ENCODE data around the gene KAT6B. TPM values are rescaled to one million over a fixed set of nuclear protein-coding genes. Genes with fewer than 3 reads are reported as not detected.

KAT6B gene
- total and polyA plus RNA-seq, 2 experiments from 2014 or later = 7.7 to 12.4 TPM

DNA sequence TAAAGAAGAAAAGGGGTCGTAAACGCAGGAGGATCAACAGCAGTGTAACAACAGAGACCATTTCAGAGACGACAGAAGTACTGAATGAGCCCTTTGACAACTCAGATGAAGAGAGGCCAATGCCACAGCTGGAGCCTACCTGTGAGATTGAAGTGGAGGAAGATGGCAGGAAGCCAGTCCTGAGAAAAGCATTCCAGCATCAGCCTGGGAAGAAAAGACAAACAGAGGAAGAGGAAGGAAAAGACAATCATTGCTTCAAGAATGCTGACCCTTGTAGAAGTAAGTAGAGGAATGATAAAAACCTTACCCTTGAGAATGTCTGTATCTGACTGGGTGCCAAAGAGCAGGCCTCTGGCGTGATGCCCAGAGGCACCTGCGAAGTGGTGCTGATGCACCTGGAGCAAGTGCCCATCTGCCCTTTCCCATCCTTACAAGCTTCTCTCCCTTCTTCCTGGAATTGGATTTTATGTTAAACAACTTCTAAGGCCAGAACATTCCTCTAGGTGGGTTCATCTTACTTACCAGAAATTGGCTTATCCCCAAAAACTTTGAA, 198.6 kb downstream of the KAT6B start:
- in situ Hi-C loops (cut with MboI) = loop anchor here (10.0 kb wide), 1 partner anchor 760 kb away; no protein-coding TSS in a partner anchor
- H3K9ac ChIP-seq = no peak overlapping the region
- H3K79me2 ChIP-seq (ENCODE audit: insufficient read depth) = no peaks in the 10 kb centered on the region
- H4K20me1 ChIP-seq (ENCODE audit: insufficient read depth) = no peaks in the 10 kb centered on the region
- no peak overlapping the region for H3K27ac ChIP-seq
- H3K4me3 ChIP-seq = no peak overlapping the region
- no peaks in the 10 kb centered on the region; the same call in 1 of the 2 replicates for H3F3A ChIP-seq (ENCODE audit: insufficient read depth)
- TF ChIP-seq EZH2 (IDR thresholded peaks at IDR 0.05; ENCODE audit: insufficient read depth, poor library complexity, severe bottlenecking) (no peak), EZH2phosphoT487 (IDR thresholded peaks at IDR 0.05; ENCODE audit: insufficient read depth, low read depth) (no peak)
- H3K9me2 ChIP-seq (ENCODE audit: insufficient read depth) = no peaks in the 10 kb centered on the region
- H2AFZ ChIP-seq = no peak overlapping the region
- no peak overlapping the region for H3K4me2 ChIP-seq (ENCODE audit: unreplicated experiment)
- H3K27me3 ChIP-seq (replicated peaks; ENCODE audit: insufficient read depth) = no peaks in the 10 kb centered on the region
- no peaks in the 10 kb centered on the region for H3K4me1 ChIP-seq (ENCODE audit: insufficient read depth)
- no peaks in the 10 kb centered on the region for H3K9me3 ChIP-seq (ENCODE audit: low read depth)
- H3K36me3 ChIP-seq (ENCODE audit: low read depth) = peaks cover 18% of the 10 kb centered on the region
- WGBS, 2 experiments (ENCODE audit: low coverage in 1 of 2, low lambda C conversion rate in 2 of 2, missing lambda C conversion rate in 2 of 2) = 55 to 58% methylated on average over 5 of the region's 5 CpGs
- DNase-seq = no peak

DNA sequence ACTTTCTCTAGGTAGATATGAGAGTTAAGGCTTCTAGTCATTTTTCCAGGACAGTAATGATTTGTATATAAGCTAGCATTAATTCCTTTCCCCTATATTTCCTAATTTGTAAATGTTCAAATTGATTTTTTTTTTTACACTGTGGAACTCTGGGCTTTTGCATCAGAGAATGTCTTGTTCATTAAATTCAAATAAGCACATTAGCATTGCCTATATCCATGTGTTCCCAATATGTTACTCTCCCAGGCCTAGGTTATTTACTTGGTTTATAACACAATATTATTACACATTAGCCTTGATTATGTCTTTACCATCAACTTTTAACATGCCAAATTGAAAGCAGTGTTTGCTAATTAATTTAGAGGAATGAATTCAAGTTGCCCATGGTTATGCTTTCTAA, 201.6 kb downstream of the KAT6B start:
- no peak overlapping the region for H3K4me2 ChIP-seq (ENCODE audit: unreplicated experiment)
- no peaks in the 10 kb centered on the region for H3K27me3 ChIP-seq (replicated peaks; ENCODE audit: insufficient read depth)
- H3F3A ChIP-seq (ENCODE audit: insufficient read depth) = no peaks in the 10 kb centered on the region
- TF ChIP-seq EZH2phosphoT487 (IDR thresholded peaks at IDR 0.05; ENCODE audit: insufficient read depth, low read depth) (no peak), EZH2 (IDR thresholded peaks at IDR 0.05; ENCODE audit: insufficient read depth, poor library complexity, severe bottlenecking) (no peak)
- no peak overlapping the region for H3K4me3 ChIP-seq
- no peaks in the 10 kb centered on the region for H4K20me1 ChIP-seq (ENCODE audit: insufficient read depth)
- H3K4me1 ChIP-seq (ENCODE audit: insufficient read depth) = no peaks in the 10 kb centered on the region
- in situ Hi-C loops (cut with MboI) = loop anchor here (10.0 kb wide), 1 partner anchor 763 kb away; no protein-coding TSS in a partner anchor
- no peaks in the 10 kb centered on the region for H3K79me2 ChIP-seq (ENCODE audit: insufficient read depth)
- H3K27ac ChIP-seq = no peak overlapping the region
- peaks cover 15% of the 10 kb centered on the region; the same call in 1 of the 2 replicates for H3K36me3 ChIP-seq (ENCODE audit: low read depth)
- H2AFZ ChIP-seq = no peak overlapping the region
- no peaks in the 10 kb centered on the region for H3K9me3 ChIP-seq (ENCODE audit: low read depth)
- no peak for DNase-seq
- H3K9ac ChIP-seq = no peak overlapping the region
- no peaks in the 10 kb centered on the region for H3K9me2 ChIP-seq (ENCODE audit: insufficient read depth)

DNA sequence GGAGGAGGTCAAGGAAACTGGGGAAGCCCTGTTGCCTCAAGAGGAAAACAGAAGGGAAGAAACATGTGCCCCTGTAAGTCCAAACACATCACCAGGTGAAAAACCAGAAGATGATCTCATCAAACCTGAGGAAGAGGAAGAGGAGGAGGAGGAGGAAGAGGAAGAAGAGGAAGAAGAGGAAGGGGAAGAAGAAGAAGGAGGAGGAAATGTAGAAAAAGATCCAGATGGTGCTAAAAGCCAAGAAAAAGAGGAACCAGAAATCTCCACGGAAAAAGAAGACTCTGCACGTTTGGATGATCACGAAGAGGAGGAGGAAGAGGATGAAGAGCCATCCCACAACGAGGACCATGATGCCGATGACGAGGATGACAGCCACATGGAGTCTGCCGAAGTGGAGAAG, 202.3 kb downstream of the KAT6B start:
- Histone ChIP-seq H3K27ac (no peak overlapping the region), H3K9me3 (ENCODE audit: low read depth) (no peaks in the 10 kb centered on the region), H3K36me3 (ENCODE audit: low read depth) (peaks cover 15% of the 10 kb centered on the region; the same call in 1 of the 2 replicates), H3K4me3 (no peak overlapping the region), H3K79me2 (ENCODE audit: insufficient read depth) (no peaks in the 10 kb centered on the region), H3F3A (ENCODE audit: insufficient read depth) (no peaks in the 10 kb centered on the region), H3K4me2 (ENCODE audit: unreplicated experiment) (no peak overlapping the region), H3K27me3 (replicated peaks; ENCODE audit: insufficient read depth) (no peaks in the 10 kb centered on the region), H3K4me1 (ENCODE audit: insufficient read depth) (no peaks in the 10 kb centered on the region), H2AFZ (no peak overlapping the region), H3K9ac (no peak overlapping the region), H4K20me1 (ENCODE audit: insufficient read depth) (no peaks in the 10 kb centered on the region), H3K9me2 (ENCODE audit: insufficient read depth) (no peaks in the 10 kb centered on the region)
- in situ Hi-C loops (cut with MboI) = loop anchor here (10.0 kb wide), 1 partner anchor 764 kb away; no protein-coding TSS in a partner anchor
- 92 to 93% methylated on average over 7 of the region's 7 CpGs for WGBS, 2 experiments (ENCODE audit: low coverage in 1 of 2, low lambda C conversion rate in 2 of 2, missing lambda C conversion rate in 2 of 2)
- DNase-seq = no peak
- TF ChIP-seq EZH2 (IDR thresholded peaks at IDR 0.05; ENCODE audit: insufficient read depth, poor library complexity, severe bottlenecking) (no peak), EZH2phosphoT487 (IDR thresholded peaks at IDR 0.05; ENCODE audit: insufficient read depth, low read depth) (no peak)

DNA sequence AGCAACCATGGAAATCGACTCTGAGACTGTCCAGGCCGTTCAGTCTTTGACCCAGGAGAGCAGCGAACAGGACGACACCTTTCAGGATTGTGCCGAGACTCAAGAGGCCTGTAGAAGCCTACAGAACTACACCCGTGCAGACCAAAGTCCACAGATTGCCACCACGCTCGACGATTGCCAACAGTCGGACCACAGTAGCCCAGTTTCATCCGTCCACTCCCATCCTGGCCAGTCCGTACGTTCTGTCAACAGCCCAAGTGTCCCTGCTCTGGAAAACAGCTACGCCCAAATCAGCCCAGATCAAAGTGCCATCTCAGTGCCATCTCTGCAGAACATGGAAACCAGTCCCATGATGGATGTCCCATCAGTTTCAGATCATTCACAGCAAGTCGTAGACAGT, 203.0 kb downstream of the KAT6B start:
- Histone ChIP-seq H3K4me3 (no peak overlapping the region), H3K4me2 (ENCODE audit: unreplicated experiment) (no peak overlapping the region), H3K27ac (no peak overlapping the region), H4K20me1 (ENCODE audit: insufficient read depth) (no peaks in the 10 kb centered on the region), H3K9me2 (ENCODE audit: insufficient read depth) (no peaks in the 10 kb centered on the region), H3K4me1 (ENCODE audit: insufficient read depth) (no peaks in the 10 kb centered on the region), H3K79me2 (ENCODE audit: insufficient read depth) (no peaks in the 10 kb centered on the region), H3K9me3 (ENCODE audit: low read depth) (no peaks in the 10 kb centered on the region), H3K9ac (no peak overlapping the region), H3K27me3 (replicated peaks; ENCODE audit: insufficient read depth) (no peaks in the 10 kb centered on the region), H3F3A (ENCODE audit: insufficient read depth) (no peaks in the 10 kb centered on the region), H2AFZ (no peak overlapping the region), H3K36me3 (ENCODE audit: low read depth) (peaks cover 15% of the 10 kb centered on the region; the same call in 1 of the 2 replicates)
- in situ Hi-C loops (cut with MboI) = loop anchor here (10.0 kb wide), 1 partner anchor 765 kb away; no protein-coding TSS in a partner anchor
- DNase-seq = no peak
- WGBS, 2 experiments (ENCODE audit: low coverage in 1 of 2, low lambda C conversion rate in 2 of 2, missing lambda C conversion rate in 2 of 2) = 77 to 80% methylated on average over 15 of the region's 15 CpGs
- TF ChIP-seq EZH2 (IDR thresholded peaks at IDR 0.05; ENCODE audit: insufficient read depth, poor library complexity, severe bottlenecking) = no peak
- no peak for TF ChIP-seq EZH2phosphoT487 (IDR thresholded peaks at IDR 0.05; ENCODE audit: insufficient read depth, low read depth)
